Measurements from ENCODE around the gene PPP1R14B. TPM values are rescaled to one million over a fixed set of nuclear protein-coding genes. Genes with fewer than 3 reads are reported as not detected.

The PPP1R14B gene
- total RNA-seq, 1 experiment from 2014 or later, result 662 TPM

GRCh38 chr11:64243236-64243854 is 3.4 kb downstream of the PPP1R14B start:
- no peak for DNase-seq
- no peaks in the 10 kb centered on the region for H3K9me3 ChIP-seq
- H3K4me3 ChIP-seq, result no peak overlapping the region
- peaks cover 41% of the 10 kb centered on the region for H3K36me3 ChIP-seq
- H3K27me3 ChIP-seq, result no peaks in the 10 kb centered on the region

- Histone ChIP-seq H3K27me3 (no peaks in the 10 kb centered on the region), H3K9me3 (no peaks in the 10 kb centered on the region), H3K36me3 (peaks cover 41% of the 10 kb centered on the region), H3K4me3 (peak overlapping the region; percentile 84)
- DNase-seq, result peak; percentile 69
These were observed 5.0 kb downstream of the PPP1R14B start for GRCh38 chr11:64241491-64242374.

DNA sequence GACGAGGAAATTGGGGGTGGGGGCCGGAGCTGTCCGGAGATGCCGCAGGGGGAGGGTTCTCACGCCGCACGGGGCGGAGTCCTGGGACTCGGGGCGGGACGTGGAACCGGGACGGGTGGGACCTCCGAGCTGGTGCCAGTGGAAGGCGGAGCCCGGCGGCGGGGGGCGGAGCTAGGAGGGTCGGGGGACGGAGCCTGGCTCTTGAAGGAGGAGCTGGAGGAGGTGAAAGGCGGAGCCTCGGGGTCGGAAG is 5.6 kb downstream of the PPP1R14B start:
- Histone ChIP-seq H3K9me3 (no peaks in the 10 kb centered on the region), H3K36me3 (peaks cover 39% of the 10 kb centered on the region), H3K27me3 (no peaks in the 10 kb centered on the region), H3K4me3 (peak overlapping the region; percentile 84)
- DNase-seq, result peak; percentile 97

DNA sequence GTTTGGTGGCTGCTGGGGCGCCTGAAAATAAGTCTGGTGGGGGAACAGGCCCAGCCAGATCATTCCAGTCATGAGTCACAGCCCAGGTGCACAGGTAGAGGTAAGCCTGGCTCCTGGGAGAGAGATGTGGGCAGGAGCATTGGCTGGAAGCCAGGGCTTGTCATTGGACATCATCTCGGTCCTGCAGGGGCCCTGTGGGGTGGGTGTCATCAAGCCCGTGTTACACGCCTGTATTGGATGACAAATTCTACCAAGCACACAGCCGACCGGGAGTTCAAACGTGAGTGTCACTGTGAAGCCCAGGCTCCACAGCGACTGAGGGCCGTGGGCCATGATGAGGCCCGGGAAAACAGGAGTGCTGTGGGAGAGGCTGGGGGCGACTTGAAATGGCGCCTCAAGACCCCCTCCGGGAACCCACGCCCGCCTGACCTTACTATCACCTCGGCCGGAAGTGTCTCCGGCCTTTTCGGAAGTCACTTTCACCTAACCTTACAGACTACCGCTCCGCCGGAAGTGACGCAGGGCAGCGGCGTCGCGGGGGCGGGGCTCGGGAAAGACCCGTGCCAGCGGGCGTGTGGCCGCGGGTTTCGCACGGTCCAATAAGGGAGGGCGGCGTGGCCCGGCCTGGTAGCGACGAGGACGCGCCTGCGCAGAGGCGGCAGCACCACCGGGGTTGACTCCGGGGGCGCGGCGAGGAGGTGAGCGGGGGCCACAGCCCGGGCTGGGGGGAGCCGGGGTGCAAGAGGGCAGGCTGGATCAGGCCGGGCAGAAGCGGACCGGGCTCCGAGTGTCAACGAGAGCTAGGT is 6.1 kb downstream of the PPP1R14B start, which contains the start of gene FKBP2:
Gene FKBP2 (plus strand): TSS at position 661 of the 806 bp plus-strand sequence. CDS start 1,293 bp downstream, outside the sequence.
- peak within 1 kb of the TSS; percentile 84 for H3K4me3 ChIP-seq

DNA sequence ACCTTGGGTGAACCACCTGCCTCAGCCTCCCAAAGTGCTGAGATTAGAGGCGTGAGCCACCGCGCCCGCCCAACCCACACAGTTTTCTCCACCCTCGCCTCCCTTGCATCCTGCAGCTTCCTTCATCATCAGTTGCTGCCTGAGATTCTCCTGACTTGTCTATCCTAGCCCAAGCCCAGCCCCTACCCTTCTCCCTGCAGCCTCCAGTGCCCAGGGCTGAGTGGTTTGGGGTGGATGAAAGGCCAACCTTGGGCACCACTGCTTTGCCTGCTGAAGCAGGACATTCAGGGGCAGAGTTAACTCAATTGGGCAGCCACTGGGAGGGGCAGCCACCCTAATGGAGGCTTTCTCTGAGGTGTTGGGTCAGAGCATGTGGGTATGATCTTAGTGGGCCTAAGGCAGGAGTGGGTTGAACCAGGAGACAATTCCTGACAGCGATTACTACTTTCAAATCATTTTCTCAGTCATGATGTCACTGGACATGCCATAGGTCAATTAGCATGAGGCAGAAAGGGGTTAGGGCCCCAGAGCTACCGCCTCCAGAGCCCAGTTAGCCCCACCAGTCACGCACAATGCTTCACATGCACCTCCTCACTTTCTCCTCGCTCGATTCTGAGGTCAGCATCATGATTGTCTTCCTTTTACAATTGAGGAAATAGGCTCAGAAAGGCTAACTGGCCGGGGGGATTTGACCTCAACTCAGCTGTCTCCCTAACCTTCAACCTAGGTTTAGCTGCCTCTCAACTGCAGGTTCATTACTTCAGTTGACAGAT is 6.9 kb downstream of the PPP1R14B start:
- no peaks in the 10 kb centered on the region for H3K27me3 ChIP-seq
- peaks cover 27% of the 10 kb centered on the region for H3K36me3 ChIP-seq
- no peak for DNase-seq
- H3K9me3 ChIP-seq, result no peaks in the 10 kb centered on the region
- peak overlapping the region; percentile 84 for H3K4me3 ChIP-seq

More for the DNA sequence above, 6.1 kb downstream of the PPP1R14B start, which contains the start of gene FKBP2:
- Histone ChIP-seq H3K36me3 (peaks cover 35% of the 10 kb centered on the region), H3K27me3 (no peaks in the 10 kb centered on the region), H3K9me3 (no peaks in the 10 kb centered on the region)
- DNase-seq, result peak; percentile 95

DNA sequence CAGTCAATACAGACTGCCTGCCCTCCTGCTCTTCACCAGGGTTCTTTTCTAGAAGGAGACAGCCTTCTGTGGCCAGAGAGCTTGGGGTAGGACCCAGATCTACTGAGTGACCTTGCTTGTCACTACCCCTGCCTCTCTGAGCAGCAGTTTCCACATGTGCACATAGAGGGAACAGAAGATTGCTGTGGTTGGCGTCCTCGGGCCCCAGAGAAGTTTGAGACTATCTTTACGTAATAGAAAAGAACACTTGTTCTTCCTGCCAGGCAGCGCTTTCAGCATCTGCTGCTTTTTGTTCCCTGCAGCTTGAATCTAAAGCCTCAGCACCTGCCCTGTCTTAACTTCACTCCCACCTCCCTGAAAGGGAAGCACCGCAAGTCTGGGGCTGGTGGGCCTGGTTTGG is 7.7 kb downstream of the PPP1R14B start:
- DNase-seq, result no peak
- Histone ChIP-seq H3K27me3 (no peaks in the 10 kb centered on the region), H3K4me3 (no peak overlapping the region), H3K9me3 (no peaks in the 10 kb centered on the region), H3K36me3 (peaks cover 22% of the 10 kb centered on the region)

- Histone ChIP-seq H3K9me3 (no peaks in the 10 kb centered on the region), H3K4me3 (no peak overlapping the region), H3K27me3 (no peaks in the 10 kb centered on the region), H3K36me3 (peaks cover 12% of the 10 kb centered on the region)
- DNase-seq, result no peak
These were observed 8.7 kb downstream of the PPP1R14B start for GRCh38 chr11:64238076-64238475.

DNA sequence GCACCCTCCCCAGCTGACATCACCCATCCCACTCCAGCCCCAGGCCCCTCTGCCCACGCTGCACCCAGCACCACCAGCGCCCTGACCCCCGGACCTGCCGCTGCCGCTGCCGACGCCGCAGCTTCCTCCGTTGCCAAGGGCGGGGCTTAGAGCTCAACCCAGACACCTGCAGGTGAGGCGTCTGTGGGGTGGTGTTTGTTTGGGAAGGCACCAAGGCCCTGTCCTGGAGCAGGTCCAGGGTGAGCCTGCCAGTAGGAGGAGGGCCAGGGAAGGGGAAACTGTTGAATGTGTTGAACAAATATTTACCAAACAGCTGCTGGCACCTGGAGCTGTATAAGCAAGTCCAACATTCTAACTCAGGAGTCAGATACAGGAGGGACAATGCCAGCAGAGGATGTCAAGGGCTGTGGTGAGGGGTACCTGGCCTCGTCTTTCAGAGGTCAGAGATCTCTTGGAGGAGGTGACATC is 9.2 kb downstream of the PPP1R14B start:
- no peak overlapping the region for H3K4me3 ChIP-seq
- H3K27me3 ChIP-seq, result no peaks in the 10 kb centered on the region
- H3K36me3 ChIP-seq, result peaks cover 7% of the 10 kb centered on the region
- no peak for DNase-seq
- no peaks in the 10 kb centered on the region for H3K9me3 ChIP-seq

DNA sequence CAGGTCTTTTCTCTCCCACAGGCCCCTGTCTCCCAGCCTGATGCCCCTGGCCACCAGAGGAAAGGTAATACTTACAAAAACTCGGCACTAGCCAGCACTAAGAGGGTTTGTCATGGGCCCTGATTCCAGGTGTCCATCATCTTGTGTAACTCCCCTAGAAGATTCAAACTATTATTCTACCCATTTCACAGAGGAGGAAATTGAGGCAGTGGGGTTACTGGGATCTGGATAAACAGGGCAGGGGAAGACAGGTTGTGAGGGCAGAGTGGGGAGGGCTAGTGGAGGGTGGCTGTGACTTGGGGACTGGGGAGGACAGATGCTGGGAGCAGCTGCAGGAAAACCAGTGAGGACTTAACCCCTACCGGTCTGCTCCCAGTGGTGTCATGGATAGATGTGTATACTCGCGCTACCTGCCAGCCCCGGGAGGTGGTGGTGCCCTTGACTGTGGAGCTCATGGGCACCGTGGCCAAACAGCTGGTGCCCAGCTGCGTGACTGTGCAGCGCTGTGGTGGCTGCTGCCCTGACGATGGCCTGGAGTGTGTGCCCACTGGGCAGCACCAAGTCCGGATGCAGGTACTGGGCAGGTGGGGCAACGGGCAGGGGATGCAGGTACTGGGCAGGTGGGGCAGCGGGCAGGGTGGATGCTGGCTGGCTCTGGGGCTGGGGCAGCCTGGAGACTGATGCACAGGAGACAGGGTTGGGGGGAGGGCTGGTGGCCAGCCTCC is 11.1 kb downstream of the PPP1R14B start:
- peak overlapping the region; percentile 54 for H3K4me3 ChIP-seq
- peaks cover 2% of the 10 kb centered on the region; the same call in 1 of the 2 replicates for H3K36me3 ChIP-seq
- H3K27me3 ChIP-seq, result no peaks in the 10 kb centered on the region
- DNase-seq, result no peak
- no peaks in the 10 kb centered on the region for H3K9me3 ChIP-seq

- Histone ChIP-seq H3K36me3 (peaks cover 2% of the 10 kb centered on the region; the same call in 1 of the 2 replicates), H3K4me3 (peak overlapping the region; percentile 54)
- DNase-seq, result peak; percentile 62
These were observed 11.9 kb downstream of the PPP1R14B start for GRCh38 chr11:64234647-64235379.

DNA sequence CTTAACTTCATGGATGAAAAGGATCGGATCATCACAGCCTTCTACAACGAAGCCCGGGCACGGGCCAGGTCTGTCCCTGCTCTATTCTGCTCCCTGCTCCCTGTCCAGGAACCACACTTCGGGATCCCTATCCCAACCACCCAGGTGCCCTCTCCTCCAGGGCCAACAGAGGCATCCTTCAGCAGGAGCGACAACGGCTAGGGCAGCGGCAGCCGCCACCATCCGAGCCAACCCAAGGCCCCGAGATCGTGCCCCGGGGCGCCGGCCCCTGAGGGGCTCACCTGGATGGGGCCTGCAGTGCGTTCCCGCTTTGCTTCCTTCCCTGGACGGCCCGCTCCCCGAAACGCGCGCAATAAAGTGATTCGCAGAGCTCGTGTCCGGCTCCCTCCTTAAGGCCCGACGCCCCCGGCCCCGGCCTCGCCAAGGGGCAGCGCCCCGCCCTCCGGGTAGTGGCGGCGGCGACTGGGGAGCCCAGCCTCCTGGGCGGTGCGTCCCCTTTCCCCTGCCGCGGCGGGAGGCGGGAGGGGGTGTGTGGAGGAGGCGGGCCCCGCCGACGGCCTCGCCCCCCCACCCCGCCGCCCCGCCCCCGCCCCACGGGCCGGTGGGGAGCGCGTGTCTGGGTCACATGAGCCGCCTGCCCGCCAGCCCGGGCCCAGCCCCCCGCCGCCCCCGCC is 12.7 kb downstream of the PPP1R14B start, which contains the start of gene VEGFB:
Gene VEGFB (plus strand): TSS at position 672 of the 674 bp plus-strand sequence. CDS start 250 bp downstream, outside the sequence.
- peaks cover 4% of the 10 kb centered on the region; the same call in 1 of the 2 replicates for H3K36me3 ChIP-seq
- no peaks in the 10 kb centered on the region for H3K27me3 ChIP-seq
- peak within 1 kb of the TSS; percentile 54 for H3K4me3 ChIP-seq
- DNase-seq, result peak; percentile 74
- H3K9me3 ChIP-seq, result no peaks in the 10 kb centered on the region

More at GRCh38 chr11:64234647-64235379, 11.9 kb downstream of the PPP1R14B start:
- H3K27me3 ChIP-seq, result no peaks in the 10 kb centered on the region
- H3K9me3 ChIP-seq, result no peaks in the 10 kb centered on the region

GRCh38 chr11:64232967-64233315 is 13.8 kb downstream of the PPP1R14B start:
- Histone ChIP-seq H3K27me3 (no peaks in the 10 kb centered on the region), H3K4me3 (no peak overlapping the region), H3K9me3 (no peaks in the 10 kb centered on the region), H3K36me3 (peaks cover 3% of the 10 kb centered on the region; the same call in 1 of the 2 replicates)
- no peak for DNase-seq

DNA sequence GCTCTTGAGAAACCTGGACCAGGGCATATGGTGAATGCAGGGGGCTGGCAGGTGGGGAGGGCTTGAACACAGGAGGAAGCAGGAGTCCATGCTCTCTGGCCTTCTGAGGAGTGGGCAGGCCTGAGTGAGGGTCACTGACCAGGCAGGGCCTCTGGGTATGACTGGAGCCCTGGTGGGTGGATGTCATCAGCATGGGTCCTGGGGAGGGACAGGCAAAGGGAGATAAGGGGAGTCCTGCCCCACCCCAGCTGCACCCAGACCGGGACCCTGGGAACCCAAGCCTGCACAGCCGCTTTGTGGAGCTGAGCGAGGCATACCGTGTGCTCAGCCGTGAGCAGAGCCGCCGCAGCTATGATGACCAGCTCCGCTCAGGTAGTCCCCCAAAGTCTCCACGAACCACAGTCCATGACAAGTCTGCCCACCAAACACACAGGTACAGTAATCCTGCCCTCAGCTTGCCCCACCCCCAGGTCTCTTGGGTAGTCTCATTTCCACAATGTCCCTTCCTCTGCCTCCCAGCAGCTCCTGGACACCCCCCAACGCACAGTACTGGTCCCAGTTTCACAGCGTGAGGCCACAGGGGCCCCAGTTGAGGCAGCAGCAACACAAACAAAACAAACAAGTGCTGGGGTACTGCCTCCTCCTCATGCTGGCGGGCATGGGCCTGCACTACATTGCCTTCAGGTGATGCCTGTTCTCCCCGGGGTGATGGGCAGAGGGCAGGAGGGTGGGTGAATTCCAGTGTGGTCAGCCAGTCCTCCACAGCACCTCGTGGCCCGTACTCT is 14.4 kb downstream of the PPP1R14B start:
- DNase-seq, result no peak

GRCh38 chr11:64231546-64231945 is 15.2 kb downstream of the PPP1R14B start:
- peaks cover 3% of the 10 kb centered on the region; the same call in 1 of the 2 replicates for H3K36me3 ChIP-seq
- no peak for DNase-seq
- no peaks in the 10 kb centered on the region for H3K27me3 ChIP-seq
- H3K9me3 ChIP-seq, result no peaks in the 10 kb centered on the region
- no peak overlapping the region for H3K4me3 ChIP-seq

More for the DNA sequence above, 14.4 kb downstream of the PPP1R14B start:
- Histone ChIP-seq H3K36me3 (peaks cover 3% of the 10 kb centered on the region; the same call in 1 of the 2 replicates), H3K9me3 (no peaks in the 10 kb centered on the region), H3K4me3 (no peak overlapping the region), H3K27me3 (no peaks in the 10 kb centered on the region)

Measured in MG63 (cell line).